Stimulated activated CD8-positive, alpha-beta memory T cell treated with anti-CD3 and anti-CD28 coated beads, Interleukin-15, amount 100 ng/mL, for 4 hours (primary cell): ENCODE data around the gene JADE1.

Source experiments
- DNase-seq, 2 donors: peaks; one replicate each; pipeline ENCODE4 v3.0.0-alpha.2; 2020; ENCODE audit warnings: low read depth in 2 of 2

The JADE1 gene

DNA sequence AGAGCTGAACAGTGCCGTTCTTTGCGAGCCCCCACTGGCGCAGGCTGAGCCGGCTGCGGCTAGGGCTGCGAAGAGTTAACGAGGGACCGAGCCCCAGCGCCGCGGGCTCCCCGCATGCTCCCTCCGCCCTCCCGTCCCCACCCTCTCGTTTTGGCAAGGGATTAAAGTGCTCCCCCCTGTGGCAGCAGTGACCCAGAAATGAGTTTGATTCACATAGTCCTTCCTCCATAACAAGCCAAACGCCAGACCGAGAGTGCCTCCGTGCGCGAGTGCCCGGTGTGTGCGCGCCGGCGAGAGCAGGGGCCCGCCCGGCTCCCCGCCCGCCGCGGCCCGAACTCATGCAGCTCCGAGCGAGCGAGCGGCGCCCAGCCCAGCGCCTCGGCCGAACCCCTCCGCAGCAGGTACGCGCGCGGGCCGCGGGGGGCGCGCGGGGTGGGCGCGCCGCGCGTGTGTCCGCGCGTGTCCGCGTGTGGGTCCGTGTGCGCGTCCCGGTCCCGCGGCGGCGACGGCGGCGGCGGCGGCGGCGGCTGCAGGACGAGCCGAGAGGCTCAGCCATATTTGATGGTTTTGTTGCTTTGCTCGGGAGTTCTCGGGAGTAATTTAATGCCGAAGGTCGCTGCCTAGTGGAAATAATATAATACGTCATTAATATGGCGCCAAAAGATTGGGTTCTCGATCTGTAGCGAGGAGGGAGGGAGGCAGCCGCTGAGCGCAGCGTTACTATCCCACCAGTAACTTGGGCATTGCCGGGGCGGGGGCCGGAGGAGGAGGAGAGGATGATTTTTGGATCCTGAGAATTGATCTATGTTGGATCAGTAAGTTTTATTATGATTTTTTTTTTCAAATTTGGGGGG, at the start of gene JADE1:
TSS of gene JADE1 (plus strand) at position 224 of the 854 bp plus-strand sequence. CDS start 22,059 bp downstream, outside the sequence.
- peak; percentile 79 to 86 for DNase-seq

- DNase-seq = no peak
Observed at GRCh38 chr4:128766781-128767180, 42.7 kb upstream of the JADE1 start.

DNA sequence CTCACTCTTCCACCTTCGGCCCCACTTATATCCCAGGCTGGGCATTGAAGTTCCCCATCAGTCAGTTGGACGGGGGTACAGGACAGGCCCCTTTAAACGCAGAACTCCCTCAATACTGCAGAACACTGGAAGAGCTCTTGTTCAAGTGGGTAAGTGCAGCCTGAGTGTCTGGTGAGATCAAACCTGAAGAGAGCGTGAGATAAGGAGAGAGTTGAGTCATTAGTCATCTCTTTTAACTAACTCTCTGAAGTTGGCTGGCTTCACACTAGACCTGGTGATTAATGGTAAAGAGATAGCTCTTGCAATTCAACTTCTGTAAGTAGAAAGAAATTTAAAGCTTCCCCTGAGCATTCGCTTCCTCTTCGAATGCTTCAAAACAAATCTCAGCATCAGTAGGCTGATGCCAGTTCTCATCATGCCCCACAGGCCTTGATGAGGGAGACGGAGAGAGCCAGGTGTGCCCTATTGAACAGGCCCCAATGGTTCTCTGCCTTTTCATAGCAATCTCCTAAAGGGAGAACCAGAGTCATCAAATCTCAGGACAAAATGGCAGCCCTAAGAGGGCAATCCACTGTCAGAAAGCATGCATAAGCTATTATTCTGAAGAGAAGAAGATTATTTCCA, 41.0 kb upstream of the JADE1 start:
- DNase-seq = no peak

GRCh38 chr4:128769011-128769410, 40.5 kb upstream of the JADE1 start:
- no peak for DNase-seq

- DNase-seq = no peak
Observed at GRCh38 chr4:128770807-128771206, 38.7 kb upstream of the JADE1 start.

DNA sequence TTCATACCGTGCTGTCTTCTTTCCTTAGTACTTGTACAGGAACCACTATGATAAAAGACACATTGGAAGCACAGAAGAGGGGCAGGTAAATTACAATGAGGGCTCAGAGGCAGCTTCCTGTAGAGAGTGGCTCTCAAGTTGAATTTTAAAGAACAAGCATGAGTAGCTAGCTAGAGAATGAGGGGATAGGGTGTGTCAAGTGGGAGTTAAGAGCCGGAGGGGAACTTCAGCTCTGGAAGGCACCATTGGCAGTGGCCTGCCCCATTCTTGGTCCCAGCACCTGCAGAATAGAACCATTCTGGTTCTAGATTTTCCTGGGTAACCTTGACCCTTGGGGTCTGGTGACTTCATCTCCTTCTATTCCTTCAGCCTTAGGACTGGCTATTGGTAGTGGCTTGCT, 34.0 kb upstream of the JADE1 start:
- DNase-seq = no peak

DNA sequence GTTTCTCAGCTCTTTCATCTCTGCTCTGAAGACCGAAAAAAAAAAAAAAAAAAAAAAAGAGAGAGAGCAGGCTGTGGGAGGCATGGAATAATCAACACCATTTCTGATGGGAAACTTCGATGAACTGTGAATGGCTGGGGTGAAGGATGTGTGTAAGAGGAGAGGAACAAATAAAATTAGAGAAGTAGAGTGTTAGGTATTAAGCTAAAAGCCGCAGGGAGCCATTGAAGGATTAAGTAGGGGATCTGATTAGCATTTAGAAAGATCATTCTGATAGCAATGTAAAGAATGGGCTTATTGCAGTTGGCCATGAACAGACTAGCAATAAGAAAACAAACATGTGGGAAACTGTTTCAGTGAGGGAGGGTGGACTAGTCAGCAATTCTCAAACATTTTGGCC, 33.6 kb upstream of the JADE1 start:
- DNase-seq = no peak

DNA sequence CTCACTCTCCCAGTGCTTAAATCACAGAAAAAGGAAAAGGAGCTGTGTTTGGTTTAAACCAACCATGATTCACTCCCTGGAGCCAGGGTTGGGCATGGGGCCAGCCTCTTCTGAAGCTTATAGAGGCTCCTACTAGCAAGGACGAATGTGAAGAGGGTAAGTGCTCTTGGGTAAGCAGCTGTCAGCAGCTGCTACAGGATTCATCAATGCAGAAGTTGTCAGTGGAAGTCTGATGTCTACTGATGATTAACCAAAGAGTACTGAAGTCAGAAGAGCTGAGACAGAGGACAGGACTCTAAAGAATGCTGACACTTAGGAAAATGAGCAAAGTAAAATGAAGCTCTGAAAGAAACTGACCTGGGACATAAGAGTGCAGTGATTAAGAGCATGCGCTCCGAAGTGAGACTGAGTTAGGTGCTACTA, 32.7 kb upstream of the JADE1 start:
- no peak for DNase-seq

GRCh38 chr4:128780688-128781087, 28.8 kb upstream of the JADE1 start:
- DNase-seq = no peak

- DNase-seq = peak; percentile 1 to 43
Observed at GRCh38 chr4:128782076-128782715, 27.3 kb upstream of the JADE1 start.

DNA sequence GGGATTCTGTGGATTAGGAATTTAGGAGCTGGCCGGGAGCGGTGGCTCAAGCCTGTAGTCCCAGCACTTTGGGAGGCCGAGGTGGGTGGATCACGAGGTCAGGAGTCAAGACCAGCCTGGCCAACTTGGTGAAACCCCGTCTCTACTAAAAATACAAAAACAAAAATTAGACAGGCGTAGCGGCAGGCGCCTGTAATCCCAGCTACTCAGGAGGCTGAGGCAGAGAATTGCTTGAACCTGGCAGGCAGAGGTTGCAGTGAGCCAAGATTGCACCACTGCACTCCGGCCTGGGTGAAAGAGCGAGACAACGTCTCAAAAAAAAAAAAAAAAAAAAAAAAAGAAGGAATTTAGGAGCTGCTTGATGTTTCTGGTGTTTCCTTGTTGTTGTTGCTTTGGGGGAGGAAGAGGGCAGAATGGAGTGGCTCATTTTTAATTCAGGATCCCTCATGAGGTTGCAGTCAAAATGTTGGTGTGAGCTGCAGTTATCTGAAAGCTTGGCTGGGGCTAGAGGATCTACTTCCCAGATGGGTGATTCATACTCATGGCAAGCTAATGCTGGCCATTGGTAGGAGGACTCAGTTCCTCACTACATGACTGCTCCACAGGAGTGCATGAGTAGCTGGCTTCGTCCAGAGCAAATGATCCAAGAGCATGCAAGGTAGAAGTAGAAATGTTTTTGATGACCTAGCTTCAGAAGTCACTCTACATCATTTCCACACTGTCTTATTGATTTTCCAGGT, 26.5 kb upstream of the JADE1 start:
- no peak for DNase-seq

GRCh38 chr4:128787509-128788311, 21.8 kb upstream of the JADE1 start:
- no peak for DNase-seq

- DNase-seq = no peak
Observed at GRCh38 chr4:128793859-128794672, 15.4 kb upstream of the JADE1 start.

DNA sequence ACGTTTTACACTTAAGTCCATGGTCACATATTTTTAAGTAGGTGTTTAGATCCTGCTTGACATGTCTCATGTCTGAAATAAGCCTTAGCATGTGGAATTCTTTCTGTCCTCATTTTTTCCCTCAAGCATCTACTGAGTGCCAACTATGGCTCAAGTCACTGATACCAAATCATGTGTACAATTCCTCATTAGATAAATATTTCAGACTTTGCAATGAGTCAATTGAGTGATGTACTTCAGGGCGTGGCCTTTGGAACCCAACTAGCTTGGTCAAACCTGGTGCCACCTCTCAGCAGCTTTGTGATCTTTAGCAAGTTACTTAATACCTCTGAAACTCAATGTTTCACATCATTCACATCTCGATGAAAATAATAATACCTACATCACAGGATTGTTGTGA, 12.6 kb upstream of the JADE1 start:
- no peak for DNase-seq

GRCh38 chr4:128800284-128800683, 9.2 kb upstream of the JADE1 start:
- DNase-seq = no peak

GRCh38 chr4:128800701-128801284, 8.7 kb upstream of the JADE1 start:
- DNase-seq = no peak

DNA sequence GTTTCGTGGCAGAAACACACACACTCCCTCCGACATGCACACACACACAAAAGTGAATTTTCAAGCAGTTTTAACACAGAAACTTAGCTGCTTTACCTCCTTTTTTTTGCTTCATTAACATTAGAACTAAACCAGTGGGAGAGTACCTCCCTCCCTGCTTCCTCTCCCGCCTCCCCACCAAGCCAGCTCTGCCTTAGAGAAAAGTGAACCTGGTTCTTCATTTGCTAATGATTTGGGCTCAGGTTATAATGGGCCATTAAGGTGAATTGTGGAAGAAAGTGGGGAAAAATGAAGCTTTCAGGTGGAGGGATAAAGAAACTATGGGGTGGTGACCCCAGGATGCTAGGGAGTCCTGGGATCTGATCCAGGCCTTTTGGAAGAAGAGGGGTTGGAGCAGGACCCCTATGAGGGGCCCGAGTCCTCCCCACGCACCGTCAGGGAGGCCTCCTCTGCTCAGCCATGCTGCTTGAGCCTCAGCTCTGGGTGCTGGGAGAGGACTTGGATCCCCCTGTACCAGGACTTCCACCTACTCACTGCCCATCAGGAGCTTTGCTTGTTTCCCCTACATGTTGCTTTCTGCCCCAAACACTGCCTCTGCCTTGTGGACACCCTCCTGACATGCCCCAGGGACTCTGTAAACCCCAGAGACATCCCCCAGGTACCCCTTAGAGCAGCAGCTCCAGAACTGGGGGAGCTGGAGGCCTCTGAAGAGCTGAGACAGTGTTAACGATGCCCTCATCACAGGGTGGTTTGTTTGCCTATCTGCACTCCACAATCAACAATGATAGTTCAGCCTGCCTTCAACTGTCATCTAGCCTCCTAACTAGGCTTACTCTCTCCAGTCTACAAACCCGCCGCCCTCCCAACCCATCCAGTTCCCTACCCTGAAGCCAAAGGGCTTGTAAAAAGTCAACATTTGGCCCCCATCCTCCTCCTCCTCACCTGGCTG, 6.5 kb upstream of the JADE1 start:
- DNase-seq = no peak

- no peak for DNase-seq
Observed at GRCh38 chr4:128803783-128804182, 5.7 kb upstream of the JADE1 start.
